Activated CD8-positive, alpha-beta T cell treated with anti-CD3 and anti-CD28 coated beads for 36 hours (primary cell): Measurements from ENCODE around the gene STARD8. TPM values are rescaled to one million over a fixed set of nuclear protein-coding genes. Genes with fewer than 3 reads are reported as not detected.
A peak's percentile ranks its signal among the peaks of the same experiment; 100 is the strongest.

ENCODE experiments used
- ATAC-seq: fragments of 200-7000 bp; cut with Tn5 transposase; one replicate; pipeline ENCODE4 v1.10.0; 2021; ENCODE audit warnings: mild to moderate bottlenecking, moderate library complexity
- CTCF ChIA-PET: fragments of 350-600 bp; sonication (Branson Sonifier 250); formaldehyde crosslinking; loops from one replicate; lab custom pipeline; 2021; ENCODE audit warnings: antibody characterized with exemption; lab: Charles Lee
- POLR2A ChIA-PET: fragments of 350-600 bp; sonication (Branson Sonifier 250); formaldehyde crosslinking; loops from one replicate; lab custom pipeline; 2021; ENCODE audit warnings: antibody characterized with exemption; lab: Charles Lee
- DNase-seq: peaks from one replicate; pipeline ENCODE4 v3.0.0-alpha.2; 2020
- H3K27ac Mint-ChIP-seq: one replicate; pipeline ENCODE4 v1.8.0; 2021; ENCODE audit warnings: mild to moderate bottlenecking, mixed read lengths
- H3K27me3 Mint-ChIP-seq: one replicate; pipeline ENCODE4 v1.8.0; 2021; ENCODE audit warnings: mixed read lengths
- H3K36me3 Mint-ChIP-seq: one replicate; pipeline ENCODE4 v1.8.0; 2021; ENCODE audit warnings: low read depth, mixed read lengths
- H3K4me1 Mint-ChIP-seq: one replicate; pipeline ENCODE4 v1.8.0; 2021; ENCODE audit warnings: low read depth, mixed read lengths
- H3K4me3 Mint-ChIP-seq: one replicate; pipeline ENCODE4 v1.8.0; 2021; ENCODE audit warnings: mild to moderate bottlenecking, moderate library complexity, mixed read lengths
- H3K9me3 Mint-ChIP-seq: one replicate; pipeline ENCODE4 v1.8.0; 2021; ENCODE audit warnings: mixed read lengths
- intact Hi-C: fragments of 100-400 bp; cut with micrococcal nuclease; formaldehyde crosslinking; loops from one replicate; pipeline ENCODE4 v1.10.0; 2022
- total RNA-seq, 2 experiments: library from RNA; stranded (reverse); gene quantifications; one replicate each; pipeline ENCODE4 v1.2.3, GENCODE V29; 2021
- TF ChIP-seq, protein P1 (sequence below): fragments of 200-600 bp; IDR thresholded peaks from one replicate; pipeline ENCODE4 v1.8.0; 2022; ENCODE audit warnings: antibody characterized with exemption, mild to moderate bottlenecking

STARD8 gene
- total RNA-seq, 2 experiments from 2014 or later = 0.36 to 0.38 TPM

DNA sequence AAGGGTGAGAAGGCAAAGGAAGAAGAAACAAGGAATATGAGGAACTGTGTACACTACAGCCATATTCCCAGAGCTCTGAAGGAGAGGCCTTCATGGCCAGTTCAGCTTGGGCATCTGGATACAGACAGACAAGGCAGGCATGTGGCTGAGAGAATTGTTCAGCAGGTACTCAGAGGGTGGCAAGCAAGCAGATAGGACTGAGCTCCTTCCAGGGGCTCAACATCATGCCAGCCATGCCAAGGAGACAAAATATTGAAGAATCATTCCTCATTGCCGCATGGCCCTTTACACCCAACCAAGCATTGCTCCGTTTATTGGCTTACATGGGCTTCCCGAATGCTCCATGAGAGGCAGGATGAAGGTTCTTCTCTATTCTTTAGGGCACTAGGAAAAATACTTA is 102.8 kb downstream of the STARD8 start:
- CTCF ChIA-PET = no interaction called here
- Mint-ChIP-seq H3K9me3 (no peaks in the 10 kb centered on the region), H3K27ac (no peak overlapping the region), H3K4me1 (peaks cover 3% of the 10 kb centered on the region), H3K27me3 (no peaks in the 10 kb centered on the region), H3K36me3 (no peaks in the 10 kb centered on the region), H3K4me3 (no peak overlapping the region)
- TF ChIP-seq, protein P1, sequence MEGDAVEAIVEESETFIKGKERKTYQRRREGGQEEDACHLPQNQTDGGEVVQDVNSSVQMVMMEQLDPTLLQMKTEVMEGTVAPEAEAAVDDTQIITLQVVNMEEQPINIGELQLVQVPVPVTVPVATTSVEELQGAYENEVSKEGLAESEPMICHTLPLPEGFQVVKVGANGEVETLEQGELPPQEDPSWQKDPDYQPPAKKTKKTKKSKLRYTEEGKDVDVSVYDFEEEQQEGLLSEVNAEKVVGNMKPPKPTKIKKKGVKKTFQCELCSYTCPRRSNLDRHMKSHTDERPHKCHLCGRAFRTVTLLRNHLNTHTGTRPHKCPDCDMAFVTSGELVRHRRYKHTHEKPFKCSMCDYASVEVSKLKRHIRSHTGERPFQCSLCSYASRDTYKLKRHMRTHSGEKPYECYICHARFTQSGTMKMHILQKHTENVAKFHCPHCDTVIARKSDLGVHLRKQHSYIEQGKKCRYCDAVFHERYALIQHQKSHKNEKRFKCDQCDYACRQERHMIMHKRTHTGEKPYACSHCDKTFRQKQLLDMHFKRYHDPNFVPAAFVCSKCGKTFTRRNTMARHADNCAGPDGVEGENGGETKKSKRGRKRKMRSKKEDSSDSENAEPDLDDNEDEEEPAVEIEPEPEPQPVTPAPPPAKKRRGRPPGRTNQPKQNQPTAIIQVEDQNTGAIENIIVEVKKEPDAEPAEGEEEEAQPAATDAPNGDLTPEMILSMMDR = no peak
- ATAC-seq (no peak), DNase-seq (no peak)
- intact Hi-C loops = no loop called here
- POLR2A ChIA-PET = no interaction called here

DNA sequence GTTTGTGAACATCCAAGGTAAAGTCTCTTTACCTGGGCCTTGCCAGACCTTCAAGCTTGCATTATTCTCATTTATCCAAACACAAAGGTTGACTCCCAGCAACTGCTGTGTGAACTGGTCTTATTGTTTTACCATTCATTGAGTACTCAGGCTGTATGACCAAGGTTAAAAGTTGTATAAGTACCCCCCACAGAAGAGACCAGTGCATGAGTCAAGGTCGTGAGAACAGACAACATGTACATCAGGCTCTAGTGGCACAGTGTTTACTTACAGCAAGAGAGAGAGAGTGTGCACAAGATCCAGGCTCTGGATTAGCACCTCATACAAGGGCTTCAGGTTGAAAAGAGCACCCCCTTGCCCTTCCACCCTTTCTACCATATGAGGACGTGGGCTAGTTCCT is 103.9 kb downstream of the STARD8 start:
- ATAC-seq = no peak
- no peaks in the 10 kb centered on the region for H3K9me3 Mint-ChIP-seq

DNA sequence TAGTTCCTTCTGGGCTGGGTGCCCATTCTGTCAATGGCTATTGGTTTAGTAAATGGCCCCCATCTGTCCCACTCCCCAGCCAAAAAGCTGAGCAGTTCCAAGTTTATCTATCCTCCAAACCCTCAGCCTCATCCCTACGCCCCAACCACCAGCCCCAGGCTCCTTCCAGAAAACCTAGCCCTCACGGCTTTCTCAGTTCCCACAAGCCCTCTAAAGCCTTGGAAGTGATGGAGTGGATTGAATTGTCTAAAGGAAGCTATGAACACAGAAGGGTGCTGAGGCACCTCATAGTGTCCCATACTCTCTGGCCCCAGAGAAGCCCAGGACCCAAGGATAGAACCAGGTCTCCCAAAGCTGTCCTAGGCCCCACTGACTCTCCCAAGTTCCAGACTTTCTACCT is 105.8 kb downstream of the STARD8 start:
- ChIA-PET CTCF (no interaction called here), POLR2A (no interaction called here)
- Mint-ChIP-seq H3K9me3 (no peaks in the 10 kb centered on the region), H3K27ac (no peak overlapping the region), H3K4me3 (no peak overlapping the region), H3K27me3 (no peaks in the 10 kb centered on the region), H3K36me3 (no peaks in the 10 kb centered on the region), H3K4me1 (peaks cover 3% of the 10 kb centered on the region)
- TF ChIP-seq, protein P1 = no peak
- intact Hi-C loops = no loop called here
- no peak for ATAC-seq
- DNase-seq = no peak

More for the DNA sequence above, 103.9 kb downstream of the STARD8 start:
- Mint-ChIP-seq H3K27ac (no peak overlapping the region), H3K4me3 (no peak overlapping the region), H3K4me1 (peaks cover 3% of the 10 kb centered on the region), H3K36me3 (no peaks in the 10 kb centered on the region), H3K27me3 (no peaks in the 10 kb centered on the region)
- DNase-seq = no peak
- POLR2A ChIA-PET = no interaction called here
- TF ChIP-seq, protein P1 = no peak
- intact Hi-C loops = no loop called here
- CTCF ChIA-PET = no interaction called here

DNA sequence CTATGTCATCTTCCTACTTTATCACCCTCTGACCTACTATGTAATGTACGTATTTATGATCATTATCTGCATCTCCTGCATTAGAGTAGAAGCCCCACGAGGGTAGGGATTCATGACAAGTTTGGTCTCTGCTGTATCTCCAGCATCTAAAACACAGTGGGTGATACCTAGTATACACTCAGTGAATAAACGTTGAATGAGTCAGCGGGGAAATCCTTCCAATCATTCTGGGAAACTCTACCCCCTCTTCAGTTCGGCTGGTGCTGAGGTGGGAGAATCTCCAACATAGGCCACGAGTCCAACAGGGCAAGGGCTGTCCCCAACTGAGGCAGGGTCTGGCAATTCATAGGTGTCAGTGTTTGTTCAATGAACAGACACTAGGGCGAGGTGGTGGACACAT is 106.9 kb downstream of the STARD8 start:
- TF ChIP-seq, protein P1 = no peak
- H3K4me1 Mint-ChIP-seq = peaks cover 3% of the 10 kb centered on the region
- no peaks in the 10 kb centered on the region for H3K27me3 Mint-ChIP-seq
- ATAC-seq (no peak), DNase-seq (peak; percentile 2)
- no peaks in the 10 kb centered on the region for H3K36me3 Mint-ChIP-seq
- POLR2A ChIA-PET = no interaction called here
- no peak overlapping the region for H3K27ac Mint-ChIP-seq
- no peaks in the 10 kb centered on the region for H3K9me3 Mint-ChIP-seq
- no peak overlapping the region for H3K4me3 Mint-ChIP-seq
- CTCF ChIA-PET = interaction anchor here (1.1 kb wide), 1 partner anchor 21 kb away, joined by 3 read pairs; no protein-coding TSS in a partner anchor
- intact Hi-C loops = no loop called here

DNA sequence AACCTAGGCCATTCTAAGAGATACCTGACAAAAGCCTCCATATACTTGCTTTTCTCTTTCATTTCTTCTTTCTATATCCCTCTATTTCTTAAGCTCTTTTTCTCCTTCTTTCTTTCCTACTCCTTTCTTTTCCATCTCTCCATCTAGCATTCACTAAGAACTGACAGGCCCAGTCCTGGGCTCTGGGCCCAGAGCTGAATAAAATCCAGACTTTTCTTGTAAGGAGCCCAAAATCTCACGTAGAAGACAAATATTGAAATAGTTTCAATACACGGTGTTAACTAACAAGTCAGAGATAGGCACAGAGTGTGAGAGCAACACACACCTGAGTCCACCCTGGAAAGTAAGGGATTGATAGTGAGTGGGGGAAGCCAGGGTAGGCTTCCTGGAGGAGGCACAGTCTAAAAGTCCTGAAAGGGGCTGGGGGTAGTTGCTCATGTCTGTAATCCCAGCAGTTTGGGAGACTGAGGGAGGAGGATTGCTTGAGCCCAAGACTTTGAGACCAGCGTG is 108.2 kb downstream of the STARD8 start:
- TF ChIP-seq, protein P1 = no peak
- ChIA-PET POLR2A (no interaction called here), CTCF (no interaction called here)
- H3K4me1 Mint-ChIP-seq = no peaks in the 10 kb centered on the region
- no peaks in the 10 kb centered on the region for H3K36me3 Mint-ChIP-seq
- no peaks in the 10 kb centered on the region for H3K27me3 Mint-ChIP-seq
- no peak overlapping the region for H3K27ac Mint-ChIP-seq
- no peak overlapping the region for H3K4me3 Mint-ChIP-seq
- DNase-seq = no peak
- H3K9me3 Mint-ChIP-seq = no peaks in the 10 kb centered on the region
- ATAC-seq = no peak
- intact Hi-C loops = no loop called here
